Transverse colon (tissue), 4 donors: ENCODE data around the gene EHF. TPM values are rescaled to one million over a fixed set of nuclear protein-coding genes. Genes with fewer than 3 reads are reported as not detected.

Experiments used
- DNase-seq: peaks from one replicate; pipeline ENCODE4 v3.0.0-alpha.2; 2019
- H3K27ac ChIP-seq, 4 donors: fragments of 200-600 bp; sonication (generic); 2 replicates each; pipeline ENCODE4 v1.5.1; 2016 to 2018; ENCODE audit warnings: inconsistent platforms in 4 of 4
- H3K27me3 ChIP-seq: fragments of 200-600 bp; sonication (generic); 2 replicates; pipeline ENCODE4 v1.5.1; 2017; ENCODE audit warnings: inconsistent platforms
- H3K36me3 ChIP-seq, 4 donors: fragments of 200-600 bp; sonication (generic); 2 replicates each; pipeline ENCODE4 v1.5.1; 2017 to 2019; ENCODE audit warnings: inconsistent platforms in 4 of 4
- H3K4me1 ChIP-seq, 4 donors: fragments of 200-600 bp; sonication (generic); 2 replicates each; pipeline ENCODE4 v1.5.1; 2017 to 2020; ENCODE audit warnings: inconsistent platforms in 4 of 4
- H3K4me3 ChIP-seq, 4 donors: fragments of 200-600 bp; sonication (generic); 1 replicate in 1 of 4; 2 replicates in 3 of 4; pipeline versions ENCODE4 v1.5.1 to v1.6.1; 2017 to 2019; ENCODE audit warnings: inconsistent platforms in 4 of 4
- H3K9me3 ChIP-seq, 2 donors: fragments of 200-600 bp; sonication (generic); 2 replicates each; pipeline ENCODE4 v1.5.1; 2017 to 2019; ENCODE audit warnings: inconsistent platforms in 2 of 2
- CTCF ChIP-seq, 5 experiments: fragments of 200-600 bp in 3 of 5; fragments of 450-650 bp in 2 of 5; sonication (generic) in 3 of 5; IDR thresholded peaks; 1 replicate in 2 of 5; 2 replicates in 3 of 5; pipeline ENCODE4 v1.5.1; 2016 to 2017; ENCODE audit warnings: antibody characterized with exemption in 5 of 5, inconsistent platforms in 3 of 5, mild to moderate bottlenecking in 2 of 5, moderate library complexity in 1 of 5
- EP300 ChIP-seq: sonication (generic); formaldehyde crosslinking; IDR thresholded peaks from one replicate; pipeline ENCODE4 v1.6.1; 2017; ENCODE audit warnings: antibody characterized with exemption, low read depth
- POLR2A ChIP-seq: fragments of 450-650 bp; IDR thresholded peaks from one replicate; pipeline ENCODE4 v1.6.1; 2016; ENCODE audit warnings: antibody characterized with exemption, mild to moderate bottlenecking, moderate library complexity
- POLR2AphosphoS5 ChIP-seq, 3 donors: sonication (generic); formaldehyde crosslinking; IDR thresholded peaks; one replicate each; pipeline ENCODE4 v1.6.1; 2016; ENCODE audit warnings: antibody characterized with exemption in 3 of 3
- WGBS, 2 donors: methylation state at CpG; one replicate each; pipeline ENCODE4 v1.1.5; 2018; ENCODE audit warnings: low coverage in 1 of 2; 5-methylcytosine and 5-hydroxymethylcytosine counted together
- in situ Hi-C, 4 donors: fragments of 200-750 bp; cut with MboI; loops; one replicate each; pipeline versions ENCODE4 v1.15.0 to v1.15.1; 2017; ENCODE audit warnings: low sequenced_read_pairs in 3 of 4, low pct_ligation_motif_present in 1 of 4, low pct_unique_long_range_greater_than_20kb in 1 of 4
- intact Hi-C: fragments of 100-400 bp; cut with DNase I; formaldehyde crosslinking; loops from one replicate; pipeline ENCODE4 v1.15.1; 2023; ENCODE audit warnings: low total_unique reads
- total RNA-seq, 4 donors: library from RNA; depleted of rRNA; stranded (reverse); fragments of >200 nt; gene quantifications; one replicate each; pipeline ENCODE4 v1.1.0, GENCODE V29; 2016

The EHF gene
- total RNA-seq, 4 donors from 2014 or later: 206 to 406 (median 262) TPM

GRCh38 chr11:34601085-34601444 lies 19.8 kb upstream of the EHF start:
- Histone ChIP-seq H3K27me3 (no peaks in the 10 kb centered on the region), H3K4me1 (peaks cover 12 to 56% (median 33%) of the 10 kb centered on the region in 4 donors), H3K27ac (peak overlapping the region; percentile 77 to 89 (median 86)), H3K9me3 (no peaks in the 10 kb centered on the region), H3K36me3 (no peaks in the 10 kb centered on the region), H3K4me3 (peak overlapping the region in 1 of 4 donors; percentile 17)
- 55% methylated on average over 2 of the region's 2 CpGs; no CpG with 5 or more reads in 1 of the 2 donors for WGBS, 2 donors
- no peak for DNase-seq
- intact Hi-C loops: loop anchor here (2.0 kb wide), 1 partner anchor 298 kb away; no protein-coding TSS in a partner anchor
- in situ Hi-C loops: no loop called here
- TF ChIP-seq POLR2A: no peak
- TF ChIP-seq CTCF (IDR thresholded peaks at IDR 0.05): no peak
- no peak for TF ChIP-seq POLR2AphosphoS5 (IDR thresholded peaks at IDR 0.05)
- TF ChIP-seq EP300: no peak

DNA sequence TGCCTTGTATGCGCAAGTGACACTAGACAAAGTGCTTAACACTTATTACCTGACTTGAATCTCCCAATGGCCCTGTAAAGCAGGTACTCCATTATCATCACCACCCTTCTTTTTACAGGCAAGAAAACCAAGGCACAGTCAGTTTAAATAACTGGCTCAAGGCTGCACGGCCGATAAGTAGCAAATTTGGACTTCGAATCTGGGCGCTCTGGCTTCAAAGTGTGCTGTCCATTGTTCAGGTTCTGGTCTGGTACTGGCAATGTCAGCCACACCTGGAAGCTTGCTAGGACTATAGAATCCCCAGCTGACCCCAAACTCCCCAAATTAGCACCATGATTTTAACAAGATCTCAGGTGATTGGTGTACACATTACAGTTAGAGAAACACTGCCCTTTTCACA lies 19.3 kb upstream of the EHF start:
- in situ Hi-C loops (no loop called here), intact Hi-C loops (loop anchor here (2.0 kb wide), 1 partner anchor 297 kb away; no protein-coding TSS in a partner anchor)
- Histone ChIP-seq H3K4me3 (no peak overlapping the region), H3K27me3 (no peaks in the 10 kb centered on the region), H3K9me3 (no peaks in the 10 kb centered on the region), H3K4me1 (peaks cover 12 to 56% (median 33%) of the 10 kb centered on the region in 4 donors), H3K36me3 (no peaks in the 10 kb centered on the region), H3K27ac (peak overlapping the region; percentile 77 to 89 (median 86))
- no peak for DNase-seq
- 69% methylated on average over 5 of the region's 5 CpGs; no CpG with 5 or more reads in 1 of the 2 donors for WGBS, 2 donors
- no peak for TF ChIP-seq POLR2AphosphoS5 (IDR thresholded peaks at IDR 0.05)
- no peak for TF ChIP-seq CTCF (IDR thresholded peaks at IDR 0.05)
- TF ChIP-seq POLR2A: no peak

- intact Hi-C loops (no loop called here), in situ Hi-C loops (no loop called here)
These were observed 18.6 kb upstream of the EHF start for GRCh38 chr11:34602245-34602644.

More at GRCh38 chr11:34602245-34602644, 18.6 kb upstream of the EHF start:
- Histone ChIP-seq H3K36me3 (no peaks in the 10 kb centered on the region), H3K4me3 (no peak overlapping the region), H3K9me3 (no peaks in the 10 kb centered on the region), H3K27ac (peak overlapping the region; percentile 77 to 89 (median 86)), H3K27me3 (no peaks in the 10 kb centered on the region), H3K4me1 (peaks cover 12 to 56% (median 33%) of the 10 kb centered on the region in 4 donors)
- TF ChIP-seq POLR2A: no peak
- TF ChIP-seq CTCF (IDR thresholded peaks at IDR 0.05): no peak
- no peak for TF ChIP-seq POLR2AphosphoS5 (IDR thresholded peaks at IDR 0.05)
- no peak for TF ChIP-seq EP300
- 55 to 62% methylated on average over 4 to 7 of the region's 7 CpGs for WGBS, 2 donors
- DNase-seq: peak; percentile 64
